C4-2B (cell line): ENCODE measurements around the gene LOXL3.

Experiments used
- CTCF ChIP-seq: fragments of 450-650 bp; conservative IDR thresholded peaks from 2 replicates; pipeline ENCODE4 v1.5.1; 2017; ENCODE audit warnings: mild to moderate bottlenecking
- ZFX ChIP-seq: fragments of 450-650 bp; IDR thresholded peaks from 2 replicates; pipeline ENCODE4 v1.6.1; 2017

GRCh38 chr2:74495440-74495839 is 58.3 kb downstream of the LOXL3 start:
- no peak for TF ChIP-seq CTCF
- no peak for TF ChIP-seq ZFX
